ENCODE measurements around the gene LENEP.

The LENEP gene

DNA sequence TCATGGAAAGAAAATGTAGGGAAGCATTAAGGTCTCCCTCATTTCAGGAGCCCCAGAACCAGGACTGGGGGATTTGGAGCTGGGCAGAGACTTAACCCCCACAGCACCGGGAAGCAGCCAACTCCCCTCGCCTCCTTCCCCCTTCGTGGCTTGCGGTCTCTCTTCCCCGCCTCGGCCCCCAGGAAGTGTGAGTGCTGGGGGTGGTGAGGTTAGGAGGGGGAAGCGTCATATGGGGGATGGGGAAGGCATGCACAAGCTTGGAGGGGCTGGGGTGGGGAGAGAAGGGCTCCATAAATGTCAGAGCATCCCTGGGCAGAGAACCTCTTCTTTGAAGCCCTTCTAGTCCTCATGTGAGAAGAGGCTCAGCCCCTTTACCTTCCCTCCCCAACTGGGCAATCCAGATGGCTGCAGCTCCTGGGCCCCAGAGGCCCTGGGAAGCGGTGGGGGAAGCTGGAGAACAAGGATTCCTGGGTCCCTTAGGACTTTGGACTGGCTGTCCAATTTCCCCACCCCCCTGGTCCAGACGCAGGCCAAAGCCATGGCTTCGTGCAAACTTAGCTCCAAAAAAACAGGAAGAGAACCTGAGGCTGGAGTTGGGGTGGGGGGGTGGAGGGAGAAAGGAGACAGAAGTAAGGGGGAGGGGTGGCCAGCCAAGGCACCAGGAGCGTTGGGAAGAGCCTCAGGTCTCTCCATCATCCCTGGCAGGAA, 17.0 kb downstream of the LENEP start:
- no peak for FAIRE-seq
- DNase-seq (ENCODE audit: insufficient read length, low spot score), result no peak
- TF ChIP-seq, protein P1, sequence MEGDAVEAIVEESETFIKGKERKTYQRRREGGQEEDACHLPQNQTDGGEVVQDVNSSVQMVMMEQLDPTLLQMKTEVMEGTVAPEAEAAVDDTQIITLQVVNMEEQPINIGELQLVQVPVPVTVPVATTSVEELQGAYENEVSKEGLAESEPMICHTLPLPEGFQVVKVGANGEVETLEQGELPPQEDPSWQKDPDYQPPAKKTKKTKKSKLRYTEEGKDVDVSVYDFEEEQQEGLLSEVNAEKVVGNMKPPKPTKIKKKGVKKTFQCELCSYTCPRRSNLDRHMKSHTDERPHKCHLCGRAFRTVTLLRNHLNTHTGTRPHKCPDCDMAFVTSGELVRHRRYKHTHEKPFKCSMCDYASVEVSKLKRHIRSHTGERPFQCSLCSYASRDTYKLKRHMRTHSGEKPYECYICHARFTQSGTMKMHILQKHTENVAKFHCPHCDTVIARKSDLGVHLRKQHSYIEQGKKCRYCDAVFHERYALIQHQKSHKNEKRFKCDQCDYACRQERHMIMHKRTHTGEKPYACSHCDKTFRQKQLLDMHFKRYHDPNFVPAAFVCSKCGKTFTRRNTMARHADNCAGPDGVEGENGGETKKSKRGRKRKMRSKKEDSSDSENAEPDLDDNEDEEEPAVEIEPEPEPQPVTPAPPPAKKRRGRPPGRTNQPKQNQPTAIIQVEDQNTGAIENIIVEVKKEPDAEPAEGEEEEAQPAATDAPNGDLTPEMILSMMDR (IDR thresholded peaks at IDR 0.05; ENCODE audit: insufficient read depth, missing control alignments), result no peak

DNA sequence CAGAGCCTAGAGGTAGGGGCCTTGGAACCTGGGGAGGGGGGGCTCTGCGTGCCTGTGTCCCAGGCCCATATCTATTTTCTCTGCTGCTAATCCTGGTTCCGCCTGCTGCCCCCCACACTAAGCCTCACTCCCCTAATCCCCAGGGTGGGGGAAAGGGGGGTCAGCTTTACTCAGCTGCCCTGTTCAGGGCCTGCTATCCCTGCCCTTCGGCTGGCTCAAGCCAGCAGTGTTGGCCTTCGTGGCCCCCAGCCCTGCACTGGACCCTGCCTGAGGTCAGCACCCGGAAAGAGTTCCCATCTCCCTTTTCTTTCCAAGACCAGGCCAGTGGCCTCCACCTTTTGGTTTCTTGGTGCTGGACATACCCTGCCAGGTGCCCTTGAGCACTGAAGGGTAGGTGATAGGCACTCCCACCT, 17.6 kb downstream of the LENEP start:
- FAIRE-seq (no peak), DNase-seq (ENCODE audit: insufficient read length, low spot score) (peak; percentile 88)
- TF ChIP-seq, protein P1 (IDR thresholded peaks at IDR 0.05; ENCODE audit: insufficient read depth, missing control alignments), result no peak

DNA sequence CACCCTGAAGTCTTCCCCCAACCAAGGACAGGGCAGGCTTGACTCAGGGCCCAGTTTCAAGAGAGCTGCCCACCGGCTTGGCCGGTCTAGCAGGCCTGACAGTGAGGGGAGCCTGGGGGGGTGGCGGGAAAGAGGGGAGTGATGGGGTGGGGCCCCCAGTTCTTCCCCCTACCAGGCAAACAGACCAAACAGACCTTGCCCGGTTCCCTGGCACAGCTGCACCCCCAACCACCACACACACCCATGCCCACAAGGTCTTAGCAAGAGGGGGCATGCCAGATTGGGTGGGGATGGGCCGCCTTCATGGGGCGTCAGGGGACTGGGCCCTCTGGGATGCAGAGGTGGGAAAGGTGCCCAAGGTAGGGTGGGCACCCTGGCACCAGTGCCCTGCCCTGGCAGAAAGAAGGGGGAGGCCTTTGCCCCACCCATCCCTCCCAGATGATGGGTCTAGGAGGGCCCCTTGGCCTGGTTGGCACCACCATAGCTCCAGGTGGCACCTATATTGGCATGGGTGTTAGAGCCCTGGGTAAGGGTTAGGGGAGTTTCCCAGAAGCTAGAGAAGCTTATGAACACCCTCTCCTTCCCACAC, 18.1 kb downstream of the LENEP start:
- FAIRE-seq, result no peak

DNA sequence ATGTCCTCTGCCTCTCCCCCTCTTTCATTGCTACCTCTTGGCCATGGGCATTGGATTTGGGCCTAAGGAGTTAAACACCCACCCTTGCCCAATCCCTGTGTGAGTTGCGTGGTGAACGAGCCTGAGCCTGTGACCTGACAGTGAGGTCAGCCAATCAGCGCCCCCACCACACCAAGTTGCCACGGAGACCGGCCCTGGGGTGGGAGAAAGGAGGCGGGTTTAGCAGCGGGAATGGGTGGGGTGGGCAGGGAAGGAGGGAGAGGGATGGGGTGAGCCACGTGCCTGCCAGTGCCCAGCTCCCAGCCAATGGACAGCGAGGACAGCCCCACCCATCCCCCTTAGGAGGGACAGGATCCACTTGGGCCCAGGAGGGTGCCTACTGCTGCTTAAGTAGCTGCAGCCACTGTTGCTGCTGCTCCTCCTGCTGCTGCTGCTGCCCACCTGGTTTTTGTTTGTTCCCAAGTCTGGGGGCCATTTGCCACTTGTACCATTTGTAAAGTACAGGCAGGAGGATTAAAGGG, 18.7 kb downstream of the LENEP start:
- TF ChIP-seq, protein P1 (IDR thresholded peaks at IDR 0.05; ENCODE audit: insufficient read depth, missing control alignments), result no peak
- FAIRE-seq, result peak; percentile 96
- peak; percentile 94 for DNase-seq (ENCODE audit: insufficient read length, low spot score)

More for the DNA sequence above, 18.1 kb downstream of the LENEP start:
- DNase-seq (ENCODE audit: insufficient read length, low spot score), result no peak
- TF ChIP-seq, protein P1 (IDR thresholded peaks at IDR 0.05; ENCODE audit: insufficient read depth, missing control alignments), result no peak

DNA sequence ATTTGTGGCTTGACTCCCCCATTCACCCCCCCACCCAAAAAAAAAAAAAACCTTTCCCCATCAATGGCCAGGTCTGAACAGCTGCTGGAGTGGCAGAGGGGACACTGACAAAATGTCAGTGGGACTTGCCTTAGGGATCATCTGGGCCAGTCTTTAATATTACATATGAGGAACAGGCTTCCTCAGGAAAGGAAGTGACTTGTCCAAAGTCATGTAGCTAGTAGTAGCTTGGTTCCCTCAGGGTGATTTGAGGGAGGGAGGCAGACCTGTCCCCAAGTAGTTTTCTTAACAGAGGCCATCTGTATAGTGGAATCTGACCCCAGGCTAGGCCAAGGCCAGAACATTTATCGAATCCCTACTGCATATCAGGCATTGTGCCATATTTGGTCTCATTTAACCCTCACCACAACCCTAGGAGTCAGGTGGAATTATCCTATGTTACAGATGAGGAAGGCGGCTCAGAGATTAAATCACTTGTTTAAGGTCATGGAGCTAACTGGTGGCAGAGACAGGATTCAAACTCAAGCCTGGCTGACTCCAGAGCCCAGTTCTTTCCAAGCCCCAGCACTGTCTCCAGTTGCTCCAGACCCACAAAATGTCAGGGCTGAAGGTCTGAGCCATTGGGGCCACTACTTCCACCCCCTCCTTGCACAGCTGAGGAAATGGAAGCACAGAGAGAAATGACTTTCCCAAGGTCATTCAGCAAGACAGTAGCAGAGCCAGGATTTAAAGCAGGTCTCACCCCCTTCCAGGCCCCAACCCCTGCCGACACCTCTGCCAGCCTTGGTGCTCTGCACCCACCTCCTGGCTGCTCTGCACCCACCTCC, 19.6 kb downstream of the LENEP start:
- TF ChIP-seq, protein P1 (IDR thresholded peaks at IDR 0.05; ENCODE audit: insufficient read depth, missing control alignments), result no peak
- FAIRE-seq (no peak), DNase-seq (ENCODE audit: insufficient read length, low spot score) (no peak)

DNA sequence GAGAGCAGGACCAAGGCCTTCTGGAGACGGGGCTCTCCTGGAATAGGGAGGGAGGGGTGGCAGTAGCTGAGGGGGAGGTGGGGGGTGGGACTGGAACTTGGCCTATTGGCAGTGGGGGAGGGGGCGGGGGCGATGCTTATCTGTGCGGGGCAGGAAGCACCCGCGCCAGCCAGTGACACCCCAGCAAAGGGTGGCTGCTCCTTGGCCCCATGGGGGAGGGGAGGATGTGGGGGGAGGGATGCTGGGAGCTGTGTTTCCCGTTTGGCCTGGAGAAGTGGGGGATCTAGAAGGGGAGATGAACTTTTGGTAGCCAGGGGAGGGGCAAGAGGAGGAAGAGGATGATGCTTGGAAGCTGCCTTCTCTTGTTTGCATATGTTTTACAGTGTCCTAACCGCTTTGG, 20.2 kb downstream of the LENEP start:
- TF ChIP-seq, protein P1 (IDR thresholded peaks at IDR 0.05; ENCODE audit: insufficient read depth, missing control alignments), result no peak
- DNase-seq (ENCODE audit: insufficient read length, low spot score) (no peak), FAIRE-seq (no peak)
